ENCODE results near the gene ACCSL. TPM values are rescaled to one million over a fixed set of nuclear protein-coding genes. Genes with fewer than 3 reads are reported as not detected.
A peak's percentile ranks its signal among the peaks of the same experiment; 100 is the strongest.

Gene ACCSL
- total and polyA plus RNA-seq, 8 donors = not detected

DNA sequence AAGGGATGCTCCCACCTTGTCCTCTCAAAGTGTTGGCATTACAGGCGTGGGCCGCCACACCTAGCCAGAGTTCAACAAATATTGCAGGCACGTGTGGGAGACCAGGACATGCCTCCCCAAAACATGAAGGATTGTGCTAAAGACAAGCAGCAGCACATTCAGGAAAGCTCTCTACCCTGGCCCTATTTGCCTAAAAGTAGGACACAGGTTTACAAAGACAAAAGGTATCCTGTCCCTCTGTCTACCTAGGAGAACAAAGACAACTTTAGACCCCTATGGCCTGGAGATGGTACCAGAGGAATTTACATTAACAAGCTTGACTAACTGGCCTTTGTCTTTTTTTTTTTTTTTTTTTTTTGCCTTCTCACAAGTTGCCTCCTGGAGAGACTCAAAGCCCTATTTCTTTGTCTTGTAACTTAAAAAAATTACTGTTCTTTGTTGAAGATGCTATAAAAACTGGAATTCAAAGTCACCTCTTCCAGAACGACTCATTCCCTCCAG is 17.4 kb downstream of the ACCSL start:
- H3K9me3 ChIP-seq = no peaks in the 10 kb centered on the region
- peaks cover 0 to 4% (median under 1%) of the 10 kb centered on the region in 4 donors for H3K36me3 ChIP-seq
- 52 to 73% (median 57%) methylated on average over 4 of the region's 4 CpGs for WGBS, 5 donors
- no peaks in the 10 kb centered on the region for H3K27me3 ChIP-seq
- H3K27ac ChIP-seq = peak overlapping the region in 4 of 5 donors; percentile 84 to 95 (median 93)
- no peak for DNase-seq
- H3K4me3 ChIP-seq = no peak overlapping the region
- TF ChIP-seq POLR2AphosphoS5 (IDR thresholded peaks at IDR 0.05) = no peak
- no peak for TF ChIP-seq EP300 (IDR thresholded peaks at IDR 0.05)
- no peak for TF ChIP-seq POLR2A (IDR thresholded peaks at IDR 0.05)
- TF ChIP-seq, protein P1, sequence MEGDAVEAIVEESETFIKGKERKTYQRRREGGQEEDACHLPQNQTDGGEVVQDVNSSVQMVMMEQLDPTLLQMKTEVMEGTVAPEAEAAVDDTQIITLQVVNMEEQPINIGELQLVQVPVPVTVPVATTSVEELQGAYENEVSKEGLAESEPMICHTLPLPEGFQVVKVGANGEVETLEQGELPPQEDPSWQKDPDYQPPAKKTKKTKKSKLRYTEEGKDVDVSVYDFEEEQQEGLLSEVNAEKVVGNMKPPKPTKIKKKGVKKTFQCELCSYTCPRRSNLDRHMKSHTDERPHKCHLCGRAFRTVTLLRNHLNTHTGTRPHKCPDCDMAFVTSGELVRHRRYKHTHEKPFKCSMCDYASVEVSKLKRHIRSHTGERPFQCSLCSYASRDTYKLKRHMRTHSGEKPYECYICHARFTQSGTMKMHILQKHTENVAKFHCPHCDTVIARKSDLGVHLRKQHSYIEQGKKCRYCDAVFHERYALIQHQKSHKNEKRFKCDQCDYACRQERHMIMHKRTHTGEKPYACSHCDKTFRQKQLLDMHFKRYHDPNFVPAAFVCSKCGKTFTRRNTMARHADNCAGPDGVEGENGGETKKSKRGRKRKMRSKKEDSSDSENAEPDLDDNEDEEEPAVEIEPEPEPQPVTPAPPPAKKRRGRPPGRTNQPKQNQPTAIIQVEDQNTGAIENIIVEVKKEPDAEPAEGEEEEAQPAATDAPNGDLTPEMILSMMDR (IDR thresholded peaks at IDR 0.05) = no peak
- intact Hi-C loops (cut with DNase I; ENCODE audit: low total_unique reads) = no loop called here
- H3K4me1 ChIP-seq = peaks cover 5 to 24% (median 7%) of the 10 kb centered on the region in 4 donors

DNA sequence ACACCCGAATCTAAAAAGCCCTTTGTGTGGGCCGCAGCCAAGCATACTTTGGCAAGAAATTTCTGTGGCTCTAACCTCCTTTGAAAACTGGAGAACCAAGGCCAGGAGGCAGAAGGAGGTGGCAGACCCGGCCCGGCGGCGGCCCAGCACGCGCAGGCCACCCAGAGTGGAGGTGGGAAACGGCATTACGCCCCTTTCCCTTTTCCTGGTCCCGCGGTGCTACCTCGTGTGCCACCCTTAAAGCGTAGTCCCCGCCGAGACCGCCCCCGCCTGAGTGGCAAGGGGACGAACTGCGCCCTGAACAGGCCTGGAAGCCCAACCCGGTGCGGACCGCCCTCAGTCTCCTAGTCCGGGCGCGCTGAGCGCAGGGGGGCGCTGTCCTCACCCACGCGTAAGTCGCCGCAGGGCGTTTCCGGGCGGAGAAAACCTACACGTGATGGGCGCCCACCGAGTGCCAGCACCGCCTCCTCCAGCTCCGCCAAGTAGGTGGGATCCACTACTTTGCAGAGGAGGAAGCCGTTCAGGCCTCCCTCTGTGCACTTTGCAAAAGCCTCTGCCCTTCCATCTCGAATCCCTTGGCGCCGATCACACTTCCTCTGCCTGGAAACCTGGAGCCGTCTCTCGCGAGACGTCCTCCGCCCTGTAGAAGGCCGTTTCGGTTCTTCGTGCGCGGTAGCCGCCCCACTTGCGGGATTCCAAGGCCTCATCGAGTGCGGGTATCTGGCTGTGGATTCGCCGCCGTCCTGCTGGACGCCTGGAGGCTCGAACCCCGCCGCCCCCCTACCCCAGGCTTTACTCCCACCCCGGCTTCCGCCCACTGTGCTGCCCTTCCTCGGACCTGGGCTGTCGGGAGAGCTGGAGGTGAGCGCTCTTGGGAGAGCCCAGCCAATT is 18.3 kb downstream of the ACCSL start, which contains the start of gene ACCS:
Gene ACCS, plus strand, starts transcription at position 430 of the 891 bp plus-strand sequence. CDS start 1,358 bp downstream, outside the sequence.
- 0 to 1% (median 1%) methylated on average over 17 to 70 of the region's 70 CpGs for WGBS, 5 donors
- peak; percentile 72 to 93 (median 77) for TF ChIP-seq POLR2AphosphoS5 (IDR thresholded peaks at IDR 0.05)
- TF ChIP-seq, protein P1 (IDR thresholded peaks at IDR 0.05) = peak in 5 of 7 experiments; percentile 75 to 89 (median 81)
- TF ChIP-seq POLR2A (IDR thresholded peaks at IDR 0.05) = peak in 1 of 4 donors; percentile 29
- TF ChIP-seq EP300 (IDR thresholded peaks at IDR 0.05) = no peak
- intact Hi-C loops (cut with DNase I; ENCODE audit: low total_unique reads) = no loop called here
- peak; percentile 96 to 99 for DNase-seq
- H3K27ac ChIP-seq = peak within 1 kb of the TSS; percentile 77 to 95 (median 92)
- no peaks in the 10 kb centered on the region for H3K27me3 ChIP-seq
- H3K4me1 ChIP-seq = peaks cover 5 to 24% (median 7%) of the 10 kb centered on the region in 4 donors
- H3K4me3 ChIP-seq = peak within 1 kb of the TSS; percentile 62 to 75 (median 65)
- no peaks in the 10 kb centered on the region for H3K9me3 ChIP-seq
- peaks cover 2 to 10% (median 5%) of the 10 kb centered on the region in 4 donors for H3K36me3 ChIP-seq

DNA sequence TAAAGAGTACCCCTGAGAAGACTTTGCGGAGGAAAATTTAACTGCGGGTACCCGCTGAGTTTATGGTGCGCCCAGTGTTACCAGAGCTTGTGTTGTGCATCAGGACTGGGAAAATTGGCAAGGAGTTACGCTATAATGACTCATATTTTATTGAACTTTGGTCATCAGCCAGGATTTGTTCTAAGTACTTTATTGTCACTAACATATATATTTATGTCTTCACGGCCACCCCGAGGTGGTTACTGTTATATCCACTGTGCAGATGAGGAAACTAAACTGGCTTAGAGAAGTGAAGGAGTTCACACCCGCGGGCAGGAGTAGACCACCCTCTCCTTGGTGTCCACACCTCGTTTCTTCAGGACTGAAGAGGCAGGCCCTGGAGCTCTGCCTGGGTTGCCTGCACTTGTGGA is 19.0 kb downstream of the ACCSL start:
- no peaks in the 10 kb centered on the region for H3K9me3 ChIP-seq
- peak in 1 of 2 donors; percentile 74 for DNase-seq
- peaks cover 5 to 24% (median 7%) of the 10 kb centered on the region in 4 donors for H3K4me1 ChIP-seq
- intact Hi-C loops (cut with DNase I; ENCODE audit: low total_unique reads) = no loop called here
- no peaks in the 10 kb centered on the region for H3K27me3 ChIP-seq
- H3K36me3 ChIP-seq = peaks cover 7 to 14% (median 12%) of the 10 kb centered on the region in 4 donors
- H3K27ac ChIP-seq = peak overlapping the region; percentile 77 to 95 (median 92)
- TF ChIP-seq POLR2A (IDR thresholded peaks at IDR 0.05) (no peak), EP300 (IDR thresholded peaks at IDR 0.05) (no peak), POLR2AphosphoS5 (IDR thresholded peaks at IDR 0.05) (peak in 1 of 3 donors; percentile 2)
- 8 to 30% (median 24%) methylated on average over 10 of the region's 10 CpGs for WGBS, 5 donors
- H3K4me3 ChIP-seq = peak overlapping the region; percentile 62 to 75 (median 65)

DNA sequence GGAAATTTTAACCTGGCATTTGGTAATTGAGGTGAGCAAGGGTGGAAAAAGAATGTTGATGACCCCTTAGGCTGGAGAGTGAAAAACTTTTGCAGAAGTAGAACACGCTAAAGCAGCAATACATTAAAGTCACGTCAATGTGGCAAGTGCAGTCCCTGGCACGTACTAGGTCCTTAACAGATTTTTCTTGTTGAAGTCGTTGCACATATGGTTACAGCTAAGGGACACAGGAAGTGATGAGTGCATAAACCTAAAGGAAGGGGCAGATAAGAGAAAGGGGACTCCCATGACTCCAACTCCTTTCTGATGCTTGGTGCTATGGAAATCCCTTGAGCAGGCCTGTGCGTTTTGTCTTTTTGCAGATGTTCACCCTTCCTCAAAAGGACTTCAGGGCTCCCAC is 19.5 kb downstream of the ACCSL start:
- Histone ChIP-seq H3K9me3 (no peaks in the 10 kb centered on the region), H3K27me3 (no peaks in the 10 kb centered on the region), H3K27ac (peak overlapping the region; percentile 0 to 95 (median 92)), H3K4me3 (peak overlapping the region in 1 of 4 donors; percentile 75), H3K36me3 (peaks cover 7 to 19% (median 16%) of the 10 kb centered on the region in 4 donors), H3K4me1 (peaks cover 5 to 24% (median 7%) of the 10 kb centered on the region in 4 donors)
- no peak for DNase-seq
- intact Hi-C loops (cut with DNase I; ENCODE audit: low total_unique reads) = no loop called here
- 57 to 82% (median 72%) methylated on average over 5 of the region's 5 CpGs for WGBS, 5 donors
- TF ChIP-seq, protein P1 (IDR thresholded peaks at IDR 0.05) = no peak
- no peak for TF ChIP-seq POLR2A (IDR thresholded peaks at IDR 0.05)
- no peak for TF ChIP-seq POLR2AphosphoS5 (IDR thresholded peaks at IDR 0.05)
- no peak for TF ChIP-seq EP300 (IDR thresholded peaks at IDR 0.05)
